MCF 10A (cell line): ENCODE results near the gene PCDHGB3. TPM values are rescaled to one million over a fixed set of nuclear protein-coding genes. Genes with fewer than 3 reads are reported as not detected.

Source experiments
- Bru-seq: library from RNA; stranded (reverse); fragments of 400-500 nt; gene quantifications from one replicate; lab custom pipeline; 2021; lab: Mats Ljungman, UMichigan
- BruChase-seq, 2 experiments: library from RNA; stranded (reverse); fragments of 400-500 nt; gene quantifications; one replicate each; lab custom pipeline; 2021; lab: Mats Ljungman, UMichigan
- BruUV-seq: library from RNA; stranded (reverse); fragments of 400-500 nt; replicated peaks from 2 replicates; lab custom pipeline; 2021; lab: Mats Ljungman, UMichigan
- CTCF ChIA-PET: fragments of 300-600 bp; sonication (Branson Sonifier 250); formaldehyde crosslinking; extraction: SDS; loops from one replicate; lab custom pipeline; 2021; ENCODE audit warnings: antibody characterized with exemption, inconsistent platforms; lab: Yijun Ruan, JAX
- POLR2A ChIA-PET: fragments of 300-600, 350-650 bp; sonication (Branson Sonifier 250); formaldehyde crosslinking; extraction: SDS; loops from one replicate; lab custom pipeline; 2020; ENCODE audit warnings: antibody characterized with exemption, inconsistent platforms; lab: Yijun Ruan, JAX
- DNase-seq: peaks from one replicate; pipeline ENCODE4 v3.0.0-alpha.2; 2018; ENCODE audit not compliant: unreplicated experiment
- H3K27ac Mint-ChIP-seq: one replicate; pipeline ENCODE4 v1.8.0; 2022; ENCODE audit warnings: mild to moderate bottlenecking, low read depth, mixed read lengths; ENCODE audit not compliant: unreplicated experiment
- H3K27me3 Mint-ChIP-seq: one replicate; pipeline ENCODE4 v1.8.0; 2022; ENCODE audit warnings: mixed read lengths; ENCODE audit not compliant: insufficient read depth, unreplicated experiment
- H3K36me3 Mint-ChIP-seq: one replicate; pipeline ENCODE4 v1.8.0; 2022; ENCODE audit warnings: mild to moderate bottlenecking, moderate library complexity, mixed read lengths; ENCODE audit not compliant: insufficient read depth, unreplicated experiment
- H3K4me1 Mint-ChIP-seq: one replicate; pipeline ENCODE4 v1.8.0; 2022; ENCODE audit warnings: mixed read lengths; ENCODE audit not compliant: insufficient read depth, unreplicated experiment
- H3K4me3 Mint-ChIP-seq: one replicate; pipeline ENCODE4 v1.8.0; 2022; ENCODE audit warnings: mild to moderate bottlenecking, moderate library complexity, mixed read lengths; ENCODE audit not compliant: unreplicated experiment
- H3K9me3 Mint-ChIP-seq: one replicate; pipeline ENCODE4 v1.8.0; 2022; ENCODE audit warnings: mixed read lengths; ENCODE audit not compliant: unreplicated experiment
- CTCF ChIP-seq: fragments of 200-600 bp; IDR thresholded peaks from one replicate; pipeline ENCODE4 v1.8.0; 2022; ENCODE audit warnings: antibody characterized with exemption, mild to moderate bottlenecking; ENCODE audit not compliant: unreplicated experiment
- intact Hi-C: fragments of 100-400 bp; cut with micrococcal nuclease; formaldehyde crosslinking; loops from 2 replicates; pipeline ENCODE4 v1.14.1; 2022
- long read RNA-seq: library from polyadenylated mRNA; stranded (forward); transcript quantifications from one replicate; pipeline ENCODE4 v2.0.0, GENCODE V29; 2022
- total RNA-seq: library from RNA; stranded (reverse); gene quantifications from 2 replicates; pipeline ENCODE4 v1.2.3, GENCODE V29; 2022

The PCDHGB3 gene
- total RNA-seq (0.33 and 0.56 TPM in 2 replicates), Bru-seq, nascent RNA (percentile 40 among the genes with signal in this experiment), BruChase-seq, experiment 1, labeled RNA remaining after a 6-hour chase (percentile 63 among the genes with signal in this experiment), BruChase-seq, experiment 2, labeled RNA remaining after a 2-hour chase (percentile 53 among the genes with signal in this experiment)
- long read RNA-seq = 0 reads

- no peaks in the 10 kb centered on the region for H3K36me3 Mint-ChIP-seq
- DNase-seq = peak; percentile 33
- H3K9me3 Mint-ChIP-seq = peaks cover 17% of the 10 kb centered on the region
- ChIA-PET CTCF (interaction anchor here (0.6 to 2.7 kb wide), 14 partner anchors 9 to 196 kb away, joined by 3 to 13 read pairs (median 4); partner anchors contain the start of genes PCDHB13, PCDHGA4, PCDHGA7 and PCDHGB5), POLR2A (interaction anchor here (0.5 to 1.6 kb wide), 3 partner anchors 52 to 243 kb away, joined by 3 read pairs; no protein-coding TSS in a partner anchor)
- no peaks in the 10 kb centered on the region for H3K4me1 Mint-ChIP-seq
- TSS peak; percentile 12 for BruUV-seq
- no peaks in the 10 kb centered on the region for H3K27me3 Mint-ChIP-seq
- intact Hi-C loops = loop anchor here (2.0 kb wide), 1 partner anchor 191 kb away; no protein-coding TSS in a partner anchor
- peak within 1 kb of the TSS; percentile 60 for H3K4me3 Mint-ChIP-seq
- TF ChIP-seq CTCF = peak; percentile 24
- H3K27ac Mint-ChIP-seq = no peak within 1 kb of the TSS
These were observed at the start of gene PCDHGB3 for GRCh38 chr5:141369994-141370848. TSS of gene PCDHGB3 (plus strand) at chr5:141370242. CDS start at chr5:141370395, 153 bp downstream.

GRCh38 chr5:141322261-141322660 is 47.8 kb upstream of the PCDHGB3 start:
- Mint-ChIP-seq H3K36me3 (peaks cover 37% of the 10 kb centered on the region), H3K27me3 (no peaks in the 10 kb centered on the region), H3K27ac (no peak overlapping the region), H3K9me3 (peaks cover 38% of the 10 kb centered on the region), H3K4me1 (peaks cover 14% of the 10 kb centered on the region), H3K4me3 (peak overlapping the region; percentile 99)
- intact Hi-C loops = no loop called here
- no TSS peak for BruUV-seq
- CTCF ChIA-PET = interaction anchor here (0.6 to 1.4 kb wide), 9 partner anchors 8 to 821 kb away, joined by 3 to 4 read pairs (median 3); partner anchors contain the start of genes PCDHGA1 and PCDHGA5
- no peak for TF ChIP-seq CTCF
- POLR2A ChIA-PET = interaction anchor here (0.6 to 5.0 kb wide), 3 partner anchors 61 to 616 kb away, joined by 3 to 60 read pairs (median 3); no protein-coding TSS in a partner anchor
- DNase-seq = no peak

DNA sequence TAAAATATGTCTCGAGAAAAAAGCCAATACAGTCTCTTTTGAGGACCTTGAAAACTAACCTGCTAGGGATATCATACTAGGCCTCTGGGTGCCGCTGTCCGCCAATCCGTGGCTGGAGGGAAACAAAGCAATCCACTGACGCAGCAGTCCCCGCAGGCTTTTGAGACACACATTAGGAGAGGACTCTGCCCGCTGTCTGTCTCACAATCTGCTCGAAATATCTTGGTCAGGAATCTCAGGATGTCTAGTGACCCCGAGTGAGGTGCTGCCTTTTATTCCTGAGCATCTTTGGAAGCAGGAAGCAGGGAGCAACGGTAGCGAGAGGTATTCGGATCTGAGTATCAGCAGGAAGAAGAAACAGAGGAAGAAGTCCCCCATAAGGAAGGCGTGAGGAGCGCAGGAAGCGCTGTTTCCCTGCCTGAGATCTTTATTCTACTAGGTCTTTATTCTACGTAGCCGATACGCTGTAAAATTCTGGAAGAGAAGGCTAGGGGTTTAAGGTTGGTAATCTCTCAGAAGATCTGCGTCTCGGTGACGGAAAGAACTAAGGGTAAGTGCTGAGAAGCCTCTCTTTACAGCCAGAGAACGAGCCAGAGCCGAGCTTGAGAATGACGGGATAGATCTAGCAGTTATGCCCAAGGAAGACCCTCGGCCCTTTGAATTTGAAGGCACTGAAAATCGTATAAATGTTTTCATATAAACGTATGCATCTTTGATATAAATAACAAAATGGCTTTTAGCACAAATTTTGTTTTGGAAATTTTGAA is 43.8 kb upstream of the PCDHGB3 start:
- Mint-ChIP-seq H3K9me3 (peaks cover 15% of the 10 kb centered on the region), H3K4me1 (no peaks in the 10 kb centered on the region), H3K4me3 (no peak overlapping the region), H3K27me3 (no peaks in the 10 kb centered on the region), H3K36me3 (no peaks in the 10 kb centered on the region), H3K27ac (no peak overlapping the region)
- intact Hi-C loops = no loop called here
- no peak for TF ChIP-seq CTCF
- POLR2A ChIA-PET = interaction anchor here (0.7 kb wide), 1 partner anchor 1382 kb away, joined by 4 read pairs; no protein-coding TSS in a partner anchor
- BruUV-seq = no TSS peak
- CTCF ChIA-PET = interaction anchor here (0.6 kb wide), 1 partner anchor 13 kb away, joined by 4 read pairs; no protein-coding TSS in a partner anchor
- DNase-seq = peak; percentile 39
